IMR-90 (cell line): ENCODE results near the gene MUSTN1. TPM values are rescaled to one million over a fixed set of nuclear protein-coding genes. Genes with fewer than 3 reads are reported as not detected.

Source experiments
- ATAC-seq: fragments of 200-7000 bp; cut with Tn5 transposase; 2 replicates; pipeline ENCODE4 v1.9.1; 2020; ENCODE audit warnings: low read depth, mild to moderate bottlenecking, moderate library complexity
- BruUV-seq: library from RNA; stranded (reverse); fragments of 400-500 nt; replicated peaks from 2 replicates; lab custom pipeline; 2021; lab: Mats Ljungman, UMichigan
- CTCF ChIA-PET: fragments of 300-600 bp; formaldehyde crosslinking; extraction: SDS; loops from one replicate; lab custom pipeline; 2021; ENCODE audit warnings: antibody characterized with exemption; lab: Yijun Ruan, JAX
- POLR2A ChIA-PET: fragments of 300-600 bp; sonication (Branson Sonifier 250); formaldehyde crosslinking; loops from one replicate; lab custom pipeline; 2022; ENCODE audit warnings: antibody characterized with exemption; ENCODE audit not compliant: unreplicated experiment; lab: Charles Lee
- DNase-seq: peaks from one replicate; pipeline ENCODE4 v3.0.0; 2013
- H2AFZ ChIP-seq: replicated peaks from 2 replicates; pipeline ENCODE3; 2013; ENCODE audit warnings: low read length, mild to moderate bottlenecking; ENCODE audit not compliant: poor library complexity
- H2AK5ac ChIP-seq: 2 replicates; pipeline ENCODE4 v1.6.1; 2013; ENCODE audit warnings: low read depth, low read length, inconsistent platforms
- H2AK9ac ChIP-seq: replicated peaks from 2 replicates; pipeline ENCODE3; 2013; ENCODE audit warnings: mild to moderate bottlenecking, low read depth, low read length, moderate library complexity; ENCODE audit not compliant: poor library complexity
- H2BK120ac ChIP-seq: 2 replicates; pipeline ENCODE4 v1.6.1; 2013; ENCODE audit warnings: low read depth, low read length, inconsistent platforms
- H2BK15ac ChIP-seq: 3 replicates; pipeline ENCODE4 v1.6.1; 2013; ENCODE audit warnings: low read depth, low read length, inconsistent platforms
- H2BK20ac ChIP-seq: 2 replicates; pipeline ENCODE4 v1.6.1; 2013; ENCODE audit warnings: low read depth, mild to moderate bottlenecking, inconsistent platforms, low read length, moderate library complexity
- H2BK5ac ChIP-seq: 2 replicates; pipeline ENCODE4 v1.6.1; 2013; ENCODE audit warnings: mild to moderate bottlenecking, low read depth, low read length, inconsistent platforms; ENCODE audit not compliant: poor library complexity, severe bottlenecking
- H3K14ac ChIP-seq: replicated peaks from 2 replicates; pipeline ENCODE4 v1.6.1; 2013; ENCODE audit warnings: low read depth, low read length, inconsistent platforms
- H3K18ac ChIP-seq: 2 replicates; pipeline ENCODE4 v1.6.1; 2013; ENCODE audit warnings: low read depth, low read length, control low read depth
- H3K23ac ChIP-seq: 2 replicates; pipeline ENCODE4 v1.6.1; 2013; ENCODE audit warnings: low read depth, low read length, inconsistent platforms
- H3K27ac ChIP-seq: 2 replicates; pipeline ENCODE4 v1.5.1; 2013; ENCODE audit warnings: mild to moderate bottlenecking, control low read depth, low read length; ENCODE audit not compliant: insufficient read depth
- H3K27me3 ChIP-seq: 2 replicates; pipeline ENCODE4 v1.6.1; 2013; ENCODE audit warnings: low read length; ENCODE audit not compliant: control insufficient read depth, insufficient read depth
- H3K36me3 ChIP-seq: 2 replicates; pipeline ENCODE4 v1.6.1; 2013; ENCODE audit warnings: low read length, mixed read lengths; ENCODE audit not compliant: control insufficient read depth, insufficient read depth
- H3K4ac ChIP-seq: 2 replicates; pipeline ENCODE4 v1.6.1; 2013; ENCODE audit warnings: low read depth, low read length, inconsistent platforms
- H3K4me1 ChIP-seq: 2 replicates; pipeline ENCODE4 v1.6.1; 2013; ENCODE audit warnings: low read length, mixed read lengths; ENCODE audit not compliant: control insufficient read depth, insufficient read depth
- H3K4me2 ChIP-seq: 2 replicates; pipeline ENCODE4 v1.6.1; 2013; ENCODE audit warnings: low read depth, mild to moderate bottlenecking, control low read depth, low read length, moderate library complexity
- H3K4me3 ChIP-seq: 2 replicates; pipeline ENCODE4 v1.5.1; 2013; ENCODE audit warnings: low read depth, mild to moderate bottlenecking, control low read depth, low read length, moderate library complexity; ENCODE audit not compliant: insufficient read depth
- H3K56ac ChIP-seq: 2 replicates; pipeline ENCODE4 v1.6.1; 2013; ENCODE audit warnings: low read length, inconsistent platforms; ENCODE audit not compliant: insufficient read depth; ENCODE audit errors: extremely low read depth
- H3K79me1 ChIP-seq, 2 experiments: 2 replicates each; pipeline ENCODE4 v1.6.1; 2013; ENCODE audit warnings: low read length in 2 of 2, inconsistent platforms in 1 of 2, low read depth in 1 of 2
- H3K9ac ChIP-seq: 2 replicates; pipeline ENCODE4 v1.6.1; 2013; ENCODE audit warnings: low read depth, low read length, control low read depth
- H3K9me1 ChIP-seq: 2 replicates; pipeline ENCODE4 v1.6.1; 2013; ENCODE audit warnings: low read length, inconsistent platforms; ENCODE audit not compliant: insufficient read depth
- H3K9me3 ChIP-seq: 2 replicates; pipeline ENCODE4 v1.6.1; 2013; ENCODE audit warnings: low read length; ENCODE audit not compliant: control insufficient read depth, insufficient read depth
- H4K20me1 ChIP-seq: 2 replicates; pipeline ENCODE4 v1.6.1; 2013; ENCODE audit warnings: low read length, inconsistent platforms; ENCODE audit not compliant: insufficient read depth
- H4K5ac ChIP-seq: 2 replicates; pipeline ENCODE4 v1.6.1; 2013; ENCODE audit warnings: mild to moderate bottlenecking, low read depth, low read length, control low read depth
- H4K8ac ChIP-seq, 2 experiments: 2 replicates each; pipeline ENCODE4 v1.6.1; 2013; ENCODE audit warnings: low read depth in 2 of 2, low read length in 2 of 2, control low read depth in 1 of 2, inconsistent platforms in 1 of 2
- H4K91ac ChIP-seq: 2 replicates; pipeline ENCODE4 v1.6.1; 2013; ENCODE audit warnings: low read depth, low read length, inconsistent platforms; ENCODE audit not compliant: insufficient read depth
- BHLHE40 ChIP-seq: fragments of 150-350 bp; IDR thresholded peaks from 2 replicates; pipeline ENCODE4 v1.6.1; 2016; ENCODE audit warnings: mild to moderate bottlenecking, low read depth, low read length
- CEBPB ChIP-seq: IDR thresholded peaks from 2 replicates; pipeline ENCODE4 v1.6.1; 2012; ENCODE audit warnings: low read depth, low read length, improper control_type of control experiment
- CHD1 ChIP-seq: IDR thresholded peaks from 2 replicates; pipeline ENCODE4 v1.6.1; 2012; ENCODE audit warnings: low read depth, low read length, improper control_type of control experiment
- FOS ChIP-seq: fragments of 150-350 bp; IDR thresholded peaks from 2 replicates; pipeline ENCODE4 v1.6.1; 2016; ENCODE audit warnings: low read depth, low read length
- MAFK ChIP-seq: IDR thresholded peaks from 2 replicates; pipeline ENCODE4 v1.6.1; 2012; ENCODE audit warnings: low read depth, low read length, improper control_type of control experiment
- MAZ ChIP-seq: IDR thresholded peaks from 2 replicates; pipeline ENCODE4 v1.6.1; 2012; ENCODE audit warnings: low read depth, mild to moderate bottlenecking, low read length, improper control_type of control experiment, moderate library complexity, borderline replicate concordance
- MXI1 ChIP-seq: IDR thresholded peaks from 2 replicates; pipeline ENCODE4 v1.6.1; 2012; ENCODE audit warnings: low read depth, mild to moderate bottlenecking, low read length, moderate library complexity, borderline replicate concordance
- NFE2L2 ChIP-seq: fragments of 150-350 bp; IDR thresholded peaks from 2 replicates; pipeline ENCODE4 v1.6.1; 2016; ENCODE audit warnings: low read depth, mild to moderate bottlenecking, low read length
- POLR2A ChIP-seq: IDR thresholded peaks from 2 replicates; pipeline ENCODE4 v1.6.1; 2012; ENCODE audit warnings: mild to moderate bottlenecking, low read depth, low read length
- RAD21 ChIP-seq: IDR thresholded peaks from 2 replicates; pipeline ENCODE4 v1.6.1; 2012; ENCODE audit warnings: low read length, improper control_type of control experiment
- RCOR1 ChIP-seq: IDR thresholded peaks from 2 replicates; pipeline ENCODE4 v1.6.1; 2012; ENCODE audit warnings: mild to moderate bottlenecking, low read length, improper control_type of control experiment; ENCODE audit not compliant: insufficient replicate concordance
- RFX5 ChIP-seq: IDR thresholded peaks from 2 replicates; pipeline ENCODE4 v1.8.0; 2012; ENCODE audit warnings: low read depth, mild to moderate bottlenecking, low read length, moderate library complexity
- SMC3 ChIP-seq: fragments of 150-350 bp; IDR thresholded peaks from 2 replicates; pipeline ENCODE4 v1.6.1; 2016; ENCODE audit warnings: low read depth, mild to moderate bottlenecking, antibody characterized with exemption, low read length, moderate library complexity
- WGBS, 2 experiments: methylation state at CpG; one replicate each; pipeline versions ENCODE4 v1.1.5 to v1.1.7; 2013; ENCODE audit warnings: missing lambda C conversion rate in 2 of 2; ENCODE audit not compliant: insufficient read length in 1 of 2; ENCODE audit errors: extremely low coverage in 2 of 2; 5-methylcytosine and 5-hydroxymethylcytosine counted together
- dilution Hi-C: fragments of 300-500 bp; cut with HindIII; formaldehyde crosslinking; loops from one replicate; pipeline ENCODE4 v1.14.3; 2018; ENCODE audit warnings: low sequenced_read_pairs; ENCODE audit not compliant: unreplicated experiment
- in situ Hi-C: fragments of 300-500 bp; cut with MboI; formaldehyde crosslinking; loops from 3 replicates; pipeline ENCODE4 v1.14.3; 2019; ENCODE audit warnings: low sequenced_read_pairs, inconsistent platforms, mixed read lengths
- intact Hi-C: fragments of 100-400 bp; cut with micrococcal nuclease; formaldehyde crosslinking; loops from 2 replicates; pipeline ENCODE4 v1.10.0; 2022
- polyA plus RNA-seq, 3 experiments: library from polyadenylated mRNA; depleted of rRNA; stranded (reverse); fragments of >200 nt; gene quantifications; 2 replicates each; pipeline ENCODE4 v1.2.3, GENCODE V29; 2012; ENCODE audit warnings: low replicate concordance in 1 of 3
- total RNA-seq: library from RNA; depleted of rRNA; stranded (reverse); fragments of >200 nt; gene quantifications from 2 replicates; pipeline ENCODE4 v1.2.3, GENCODE V29; 2012
- TF ChIP-seq, protein P1 (sequence below): fragments of 150-350 bp; IDR thresholded peaks from 2 replicates; pipeline ENCODE4 v1.6.1; 2016; ENCODE audit warnings: low read depth, mild to moderate bottlenecking, low read length, moderate library complexity, borderline replicate concordance
- TF ChIP-seq, protein P2 (sequence below): fragments of 150-350 bp; IDR thresholded peaks from 2 replicates; pipeline ENCODE4 v1.6.1; 2017; ENCODE audit warnings: mild to moderate bottlenecking, antibody characterized with exemption, low read length, low read depth
- TF ChIP-seq, protein P3 (sequence below): conservative IDR thresholded peaks from 2 replicates; pipeline ENCODE4 v1.5.1; 2012; ENCODE audit warnings: mild to moderate bottlenecking, low read depth, low read length, improper control_type of control experiment

Gene MUSTN1
- total and polyA plus RNA-seq, 2 of the 4 experiments (the other 2 are of a cell fraction) = not detected

DNA sequence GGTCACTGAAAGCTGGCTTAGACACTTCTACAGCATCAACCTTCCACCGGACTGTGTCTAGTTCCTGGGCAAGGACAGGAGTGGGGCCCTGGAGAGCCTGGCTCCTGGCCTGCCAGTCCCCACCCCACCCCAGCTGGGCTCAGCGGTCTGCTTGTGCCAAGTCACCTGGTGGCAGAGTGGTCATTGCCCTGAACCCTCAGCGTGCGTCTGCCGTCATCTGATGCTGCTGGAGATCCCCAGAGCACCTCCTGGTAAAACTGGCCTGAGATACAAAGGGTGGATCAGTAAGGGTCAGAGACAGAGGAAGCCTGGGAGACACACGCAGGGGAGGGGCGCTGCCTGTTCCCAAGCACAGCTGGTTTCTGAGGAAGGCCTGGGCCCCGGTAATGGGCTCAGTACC, 21.0 kb downstream of the MUSTN1 start:
- Histone ChIP-seq H3K27me3 (peaks cover 24% of the 10 kb centered on the region), H2AK5ac (no peak overlapping the region)
- 66% methylated on average over 5 of the region's 8 CpGs; no CpG with 5 or more reads in 1 of the 2 experiments for WGBS, 2 experiments

More for the DNA sequence above, 21.0 kb downstream of the MUSTN1 start:
- H3K9me1 ChIP-seq = no peaks in the 10 kb centered on the region
- BruUV-seq = no TSS peak
- H2AFZ ChIP-seq = no peak overlapping the region
- H3K4me2 ChIP-seq = no peak overlapping the region
- H3K18ac ChIP-seq = no peak overlapping the region
- H3K9me3 ChIP-seq = no peaks in the 10 kb centered on the region
- no peaks in the 10 kb centered on the region for H3K79me1 ChIP-seq
- DNase-seq (no peak), ATAC-seq (no peak)
- H3K36me3 ChIP-seq = no peaks in the 10 kb centered on the region
- no peak overlapping the region for H4K8ac ChIP-seq
- H3K4me1 ChIP-seq = no peaks in the 10 kb centered on the region
- dilution Hi-C loops (no loop called here), intact Hi-C loops (no loop called here), in situ Hi-C loops (no loop called here)
- TF ChIP-seq SMC3 (no peak), MAFK (no peak), MXI1 (no peak), CHD1 (no peak), FOS (no peak), RCOR1 (no peak), CEBPB (no peak), RFX5 (no peak), MAZ (no peak), NFE2L2 (no peak), RAD21 (no peak), BHLHE40 (no peak), POLR2A (no peak)
- TF ChIP-seq, protein P1, sequence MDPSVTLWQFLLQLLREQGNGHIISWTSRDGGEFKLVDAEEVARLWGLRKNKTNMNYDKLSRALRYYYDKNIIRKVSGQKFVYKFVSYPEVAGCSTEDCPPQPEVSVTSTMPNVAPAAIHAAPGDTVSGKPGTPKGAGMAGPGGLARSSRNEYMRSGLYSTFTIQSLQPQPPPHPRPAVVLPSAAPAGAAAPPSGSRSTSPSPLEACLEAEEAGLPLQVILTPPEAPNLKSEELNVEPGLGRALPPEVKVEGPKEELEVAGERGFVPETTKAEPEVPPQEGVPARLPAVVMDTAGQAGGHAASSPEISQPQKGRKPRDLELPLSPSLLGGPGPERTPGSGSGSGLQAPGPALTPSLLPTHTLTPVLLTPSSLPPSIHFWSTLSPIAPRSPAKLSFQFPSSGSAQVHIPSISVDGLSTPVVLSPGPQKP = no peak
- TF ChIP-seq, protein P2, sequence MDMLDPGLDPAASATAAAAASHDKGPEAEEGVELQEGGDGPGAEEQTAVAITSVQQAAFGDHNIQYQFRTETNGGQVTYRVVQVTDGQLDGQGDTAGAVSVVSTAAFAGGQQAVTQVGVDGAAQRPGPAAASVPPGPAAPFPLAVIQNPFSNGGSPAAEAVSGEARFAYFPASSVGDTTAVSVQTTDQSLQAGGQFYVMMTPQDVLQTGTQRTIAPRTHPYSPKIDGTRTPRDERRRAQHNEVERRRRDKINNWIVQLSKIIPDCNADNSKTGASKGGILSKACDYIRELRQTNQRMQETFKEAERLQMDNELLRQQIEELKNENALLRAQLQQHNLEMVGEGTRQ = no peak
- TF ChIP-seq, protein P3, sequence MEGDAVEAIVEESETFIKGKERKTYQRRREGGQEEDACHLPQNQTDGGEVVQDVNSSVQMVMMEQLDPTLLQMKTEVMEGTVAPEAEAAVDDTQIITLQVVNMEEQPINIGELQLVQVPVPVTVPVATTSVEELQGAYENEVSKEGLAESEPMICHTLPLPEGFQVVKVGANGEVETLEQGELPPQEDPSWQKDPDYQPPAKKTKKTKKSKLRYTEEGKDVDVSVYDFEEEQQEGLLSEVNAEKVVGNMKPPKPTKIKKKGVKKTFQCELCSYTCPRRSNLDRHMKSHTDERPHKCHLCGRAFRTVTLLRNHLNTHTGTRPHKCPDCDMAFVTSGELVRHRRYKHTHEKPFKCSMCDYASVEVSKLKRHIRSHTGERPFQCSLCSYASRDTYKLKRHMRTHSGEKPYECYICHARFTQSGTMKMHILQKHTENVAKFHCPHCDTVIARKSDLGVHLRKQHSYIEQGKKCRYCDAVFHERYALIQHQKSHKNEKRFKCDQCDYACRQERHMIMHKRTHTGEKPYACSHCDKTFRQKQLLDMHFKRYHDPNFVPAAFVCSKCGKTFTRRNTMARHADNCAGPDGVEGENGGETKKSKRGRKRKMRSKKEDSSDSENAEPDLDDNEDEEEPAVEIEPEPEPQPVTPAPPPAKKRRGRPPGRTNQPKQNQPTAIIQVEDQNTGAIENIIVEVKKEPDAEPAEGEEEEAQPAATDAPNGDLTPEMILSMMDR = no peak
- H4K20me1 ChIP-seq = no peaks in the 10 kb centered on the region
- no peak overlapping the region for H3K56ac ChIP-seq
- no peak overlapping the region for H2BK20ac ChIP-seq
- H3K4ac ChIP-seq = no peak overlapping the region
- no peak overlapping the region for H2AK9ac ChIP-seq
- no peak overlapping the region for H3K23ac ChIP-seq
- H4K5ac ChIP-seq = no peak overlapping the region
- no peak overlapping the region for H2BK120ac ChIP-seq
- H3K14ac ChIP-seq = no peak overlapping the region
- no peak overlapping the region for H4K91ac ChIP-seq
- no peak overlapping the region for H3K4me3 ChIP-seq
- H2BK15ac ChIP-seq = no peak overlapping the region
- ChIA-PET POLR2A (no interaction called here), CTCF (no interaction called here)
- no peak overlapping the region for H3K27ac ChIP-seq
- H2BK5ac ChIP-seq = no peak overlapping the region
- no peak overlapping the region for H3K9ac ChIP-seq
